Osteoblast (primary cell): Measurements from ENCODE around the gene VOPP1. TPM values are rescaled to one million over a fixed set of nuclear protein-coding genes. Genes with fewer than 3 reads are reported as not detected.
A peak's percentile ranks its signal among the peaks of the same experiment; 100 is the strongest.

ENCODE experiments used
- DNase-seq: peaks from one replicate; pipeline ENCODE4 v3.0.0; 2011; ENCODE audit warnings: low spot score, mixed read lengths; ENCODE audit not compliant: insufficient read length; ENCODE audit errors: missing footprints
- H2AFZ ChIP-seq: 2 replicates; pipeline ENCODE4 v1.6.0; 2011; ENCODE audit warnings: mild to moderate bottlenecking, low read length
- H3K27ac ChIP-seq: 2 replicates; pipeline ENCODE4 v1.5.1; 2011; ENCODE audit warnings: mild to moderate bottlenecking, low read depth, low read length, moderate library complexity
- H3K27me3 ChIP-seq: 2 replicates; pipeline ENCODE4 v1.6.0; 2012; ENCODE audit warnings: mild to moderate bottlenecking, control low read depth, inconsistent platforms, low read length, moderate library complexity; ENCODE audit not compliant: insufficient read depth
- H3K36me3 ChIP-seq: 2 replicates; pipeline ENCODE4 v1.5.1; 2011; ENCODE audit warnings: mild to moderate bottlenecking, low read length, control low read depth, moderate library complexity; ENCODE audit not compliant: insufficient read depth
- H3K4me1 ChIP-seq: 2 replicates; pipeline ENCODE4 v1.5.1; 2011; ENCODE audit warnings: mild to moderate bottlenecking, low read length, control low read depth, moderate library complexity; ENCODE audit not compliant: insufficient read depth
- H3K4me2 ChIP-seq: 2 replicates; pipeline ENCODE4 v1.6.0; 2011; ENCODE audit warnings: mild to moderate bottlenecking, low read length; ENCODE audit not compliant: insufficient read depth
- H3K4me3 ChIP-seq: fragments of 200-600 bp; sonication (generic); 3 replicates; pipeline ENCODE4 v1.5.1; 2012; ENCODE audit warnings: mild to moderate bottlenecking, low read length, inconsistent platforms; ENCODE audit not compliant: insufficient read depth
- H3K79me2 ChIP-seq: 2 replicates; pipeline ENCODE4 v1.6.0; 2012; ENCODE audit warnings: mild to moderate bottlenecking, low read length, control low read depth, inconsistent platforms; ENCODE audit not compliant: insufficient read depth
- H3K9me3 ChIP-seq: 2 replicates; pipeline ENCODE4 v1.5.1; 2011; ENCODE audit warnings: low read depth, low read length, control low read depth
- H4K20me1 ChIP-seq: 2 replicates; pipeline ENCODE4 v1.6.0; 2012; ENCODE audit warnings: mild to moderate bottlenecking, low read length, control low read depth; ENCODE audit not compliant: insufficient read depth
- total RNA-seq: library from RNA; depleted of rRNA; stranded (reverse); fragments of >200 nt; gene quantifications from 2 replicates; pipeline ENCODE4 v1.2.3, GENCODE V29; 2012
- TF ChIP-seq, protein P1 (sequence below): IDR thresholded peaks from 2 replicates; pipeline ENCODE4 v1.5.1; 2011; ENCODE audit warnings: mild to moderate bottlenecking, low read depth, low read length, moderate library complexity; ENCODE audit errors: extremely low read depth

Gene VOPP1
- total RNA-seq, 1 donor: 74.6 TPM

DNA sequence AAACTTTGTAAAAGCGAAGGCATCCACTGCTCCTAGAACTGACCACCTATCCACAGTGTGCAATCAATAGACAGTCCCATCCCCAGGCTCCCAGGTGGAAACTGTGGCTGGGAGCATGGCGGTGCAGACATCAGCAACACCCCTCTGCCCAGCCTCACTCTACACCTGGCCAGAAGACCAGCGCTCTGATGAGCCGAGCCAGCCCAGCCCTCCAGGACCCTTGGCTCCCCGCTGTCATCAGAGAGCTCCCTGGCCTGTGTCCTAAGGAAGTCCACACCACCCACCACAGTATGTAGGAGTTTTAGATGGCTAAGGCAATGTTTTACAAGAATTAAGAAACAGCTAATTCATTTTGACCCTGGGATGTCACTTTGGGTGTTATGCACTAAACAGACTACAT, 81.0 kb downstream of the VOPP1 start:
- H2AFZ ChIP-seq: no peak overlapping the region
- H3K4me3 ChIP-seq: no peak overlapping the region
- no peaks in the 10 kb centered on the region for H3K27me3 ChIP-seq
- H3K79me2 ChIP-seq: no peaks in the 10 kb centered on the region
- DNase-seq: no peak
- no peak overlapping the region for H3K4me2 ChIP-seq
- H3K36me3 ChIP-seq: peaks cover 29% of the 10 kb centered on the region
- H3K4me1 ChIP-seq: peaks cover 4% of the 10 kb centered on the region
- H3K27ac ChIP-seq: no peak overlapping the region
- H4K20me1 ChIP-seq: peaks cover 6% of the 10 kb centered on the region
- no peaks in the 10 kb centered on the region for H3K9me3 ChIP-seq
- TF ChIP-seq, protein P1, sequence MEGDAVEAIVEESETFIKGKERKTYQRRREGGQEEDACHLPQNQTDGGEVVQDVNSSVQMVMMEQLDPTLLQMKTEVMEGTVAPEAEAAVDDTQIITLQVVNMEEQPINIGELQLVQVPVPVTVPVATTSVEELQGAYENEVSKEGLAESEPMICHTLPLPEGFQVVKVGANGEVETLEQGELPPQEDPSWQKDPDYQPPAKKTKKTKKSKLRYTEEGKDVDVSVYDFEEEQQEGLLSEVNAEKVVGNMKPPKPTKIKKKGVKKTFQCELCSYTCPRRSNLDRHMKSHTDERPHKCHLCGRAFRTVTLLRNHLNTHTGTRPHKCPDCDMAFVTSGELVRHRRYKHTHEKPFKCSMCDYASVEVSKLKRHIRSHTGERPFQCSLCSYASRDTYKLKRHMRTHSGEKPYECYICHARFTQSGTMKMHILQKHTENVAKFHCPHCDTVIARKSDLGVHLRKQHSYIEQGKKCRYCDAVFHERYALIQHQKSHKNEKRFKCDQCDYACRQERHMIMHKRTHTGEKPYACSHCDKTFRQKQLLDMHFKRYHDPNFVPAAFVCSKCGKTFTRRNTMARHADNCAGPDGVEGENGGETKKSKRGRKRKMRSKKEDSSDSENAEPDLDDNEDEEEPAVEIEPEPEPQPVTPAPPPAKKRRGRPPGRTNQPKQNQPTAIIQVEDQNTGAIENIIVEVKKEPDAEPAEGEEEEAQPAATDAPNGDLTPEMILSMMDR: no peak

DNA sequence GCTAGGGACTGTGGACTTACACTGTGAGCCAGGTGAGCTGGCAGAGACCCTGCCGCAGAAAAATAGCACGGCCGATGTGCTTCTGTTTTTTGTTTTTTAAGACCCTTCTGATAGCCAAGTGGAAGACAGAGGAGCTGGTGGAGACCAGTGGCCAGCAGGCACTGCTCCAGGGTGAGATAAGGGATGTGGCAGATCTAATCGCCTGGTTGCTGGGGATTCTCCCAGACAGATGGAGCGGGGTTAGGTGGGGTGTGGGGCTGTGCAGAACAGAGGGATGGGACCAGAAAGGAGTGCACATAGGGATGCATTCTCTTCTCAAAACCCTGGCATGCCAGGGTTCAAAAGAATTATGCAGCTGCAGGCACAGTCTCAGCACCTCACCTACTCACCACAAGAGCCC, 82.2 kb downstream of the VOPP1 start:
- Histone ChIP-seq H3K36me3 (peaks cover 29% of the 10 kb centered on the region), H3K27ac (no peak overlapping the region), H3K4me1 (peaks cover 4% of the 10 kb centered on the region), H3K27me3 (no peaks in the 10 kb centered on the region), H3K79me2 (no peaks in the 10 kb centered on the region), H4K20me1 (peaks cover 9% of the 10 kb centered on the region), H2AFZ (no peak overlapping the region), H3K4me3 (no peak overlapping the region), H3K9me3 (no peaks in the 10 kb centered on the region), H3K4me2 (no peak overlapping the region)
- no peak for DNase-seq
- TF ChIP-seq, protein P1: no peak

DNA sequence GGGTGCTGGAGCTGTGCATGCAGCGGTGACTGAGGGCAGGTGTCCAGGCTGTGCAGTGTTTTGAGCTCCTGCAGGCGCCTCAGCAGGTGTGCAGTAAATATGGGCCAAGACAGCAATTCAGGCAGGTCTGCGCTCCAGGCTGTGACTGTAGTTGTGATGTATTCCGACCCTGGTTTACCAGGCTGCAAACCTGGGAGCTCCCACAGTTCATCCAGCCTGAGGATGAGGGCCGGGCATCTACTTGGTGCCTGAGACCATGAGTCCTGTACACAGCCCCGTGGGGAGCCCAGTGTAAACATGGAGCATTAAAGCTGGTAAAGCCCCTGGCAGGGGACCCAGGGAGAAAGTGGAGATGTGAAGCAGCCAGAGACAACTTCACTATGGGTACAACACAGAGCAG, 82.8 kb downstream of the VOPP1 start:
- DNase-seq: peak; percentile 31
- Histone ChIP-seq H3K27me3 (no peaks in the 10 kb centered on the region), H3K4me1 (peaks cover 4% of the 10 kb centered on the region), H4K20me1 (peaks cover 9% of the 10 kb centered on the region), H3K79me2 (no peaks in the 10 kb centered on the region), H3K4me2 (no peak overlapping the region), H3K27ac (no peak overlapping the region), H3K4me3 (no peak overlapping the region), H3K9me3 (no peaks in the 10 kb centered on the region), H3K36me3 (peaks cover 29% of the 10 kb centered on the region), H2AFZ (no peak overlapping the region)
- TF ChIP-seq, protein P1: no peak

DNA sequence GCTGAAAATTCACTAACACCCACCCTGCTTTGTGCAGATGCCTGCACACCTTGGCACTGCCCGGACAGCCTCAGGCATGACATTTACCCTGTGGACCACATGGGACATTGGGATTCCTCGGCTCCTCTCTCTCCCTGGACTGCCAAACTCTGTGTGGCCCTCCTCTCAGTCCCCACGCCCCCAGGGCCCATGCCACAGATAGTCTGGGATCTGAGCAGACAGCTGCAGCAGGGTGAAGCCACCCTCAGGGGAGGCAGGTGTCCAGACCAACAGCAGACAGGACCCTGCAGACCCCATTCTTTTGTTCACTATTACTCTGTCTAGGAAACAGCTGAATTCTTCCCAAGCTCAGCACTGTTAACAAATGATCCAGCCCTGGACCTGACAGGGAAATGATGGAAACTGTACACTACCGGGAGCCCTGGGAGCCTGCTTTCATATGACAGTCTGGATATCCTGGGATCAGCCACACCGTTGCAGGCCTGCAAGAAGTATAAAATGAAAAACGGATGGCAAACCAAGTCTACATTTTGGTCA, 83.4 kb downstream of the VOPP1 start:
- DNase-seq: peak; percentile 49
- no peaks in the 10 kb centered on the region for H3K27me3 ChIP-seq
- TF ChIP-seq, protein P1: no peak
- no peaks in the 10 kb centered on the region for H3K79me2 ChIP-seq
- peaks cover 9% of the 10 kb centered on the region for H4K20me1 ChIP-seq
- H3K4me1 ChIP-seq: peaks cover 4% of the 10 kb centered on the region
- no peak overlapping the region for H2AFZ ChIP-seq
- H3K27ac ChIP-seq: no peak overlapping the region
- no peak overlapping the region for H3K4me2 ChIP-seq
- peaks cover 27% of the 10 kb centered on the region for H3K36me3 ChIP-seq
- H3K9me3 ChIP-seq: no peaks in the 10 kb centered on the region
- no peak overlapping the region for H3K4me3 ChIP-seq
